Measurements from ENCODE around the gene MINDY4B.

GRCh38 chr3:150878996-150879575, 26.2 kb downstream of the MINDY4B start:
- no peak for TF ChIP-seq CTCF (conservative IDR thresholded peaks at IDR 0.05; ENCODE audit: low read depth, low read length)
- TF ChIP-seq EZH2 (IDR thresholded peaks at IDR 0.05; ENCODE audit: borderline replicate concordance, low read depth, low read length, poor library complexity, severe bottlenecking): no peak
